ENCODE data around the gene IFFO2. TPM values are rescaled to one million over a fixed set of nuclear protein-coding genes. Genes with fewer than 3 reads are reported as not detected.

Gene IFFO2
- total RNA-seq, 1 donor from 2014 or later: 4.6 TPM

Other genes starting within 250 kb of the IFFO2 start
- not detected in 2 replicates for gene TAS1R2, start 97.0 kb downstream of the IFFO2 start, total RNA-seq
- gene ALDH4A1, start 54.1 kb downstream of the IFFO2 start, total RNA-seq: 11.8 and 14.7 TPM in 2 replicates